ENCODE data around the gene GP5.

DNA sequence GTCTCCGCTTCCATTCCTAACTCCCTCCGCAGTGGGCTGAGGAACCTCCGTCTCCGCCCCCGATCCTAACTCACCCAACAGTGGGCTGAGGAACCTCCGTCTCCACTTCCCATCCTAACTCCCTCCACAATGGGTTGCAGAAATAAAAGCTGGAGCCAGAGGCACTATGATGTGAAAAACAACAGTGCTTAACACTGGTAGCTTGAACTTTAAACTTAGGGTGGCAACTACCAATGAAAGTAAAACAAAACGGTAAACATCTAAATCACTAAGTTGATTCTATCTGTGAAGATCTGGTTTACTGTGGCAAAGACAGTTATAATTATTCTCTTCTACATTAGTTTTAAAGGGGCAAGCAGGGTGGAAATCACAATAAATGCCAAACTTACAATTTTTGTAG, 25.9 kb upstream of the GP5 start:
- TF ChIP-seq POLR2AphosphoS5 (IDR thresholded peaks at IDR 0.05; ENCODE audit: low read depth, low read length) (no peak), TAF1 (IDR thresholded peaks at IDR 0.05; ENCODE audit: borderline replicate concordance, low read depth, low read length) (no peak), NFIC (IDR thresholded peaks at IDR 0.05; ENCODE audit: borderline replicate concordance) (no peak), NRF1 (IDR thresholded peaks at IDR 0.05; ENCODE audit: low read depth, low read length) (no peak), EZH2phosphoT487 (IDR thresholded peaks at IDR 0.05; ENCODE audit: borderline replicate concordance, low read depth) (no peak)
- TF ChIP-seq, protein P1, sequence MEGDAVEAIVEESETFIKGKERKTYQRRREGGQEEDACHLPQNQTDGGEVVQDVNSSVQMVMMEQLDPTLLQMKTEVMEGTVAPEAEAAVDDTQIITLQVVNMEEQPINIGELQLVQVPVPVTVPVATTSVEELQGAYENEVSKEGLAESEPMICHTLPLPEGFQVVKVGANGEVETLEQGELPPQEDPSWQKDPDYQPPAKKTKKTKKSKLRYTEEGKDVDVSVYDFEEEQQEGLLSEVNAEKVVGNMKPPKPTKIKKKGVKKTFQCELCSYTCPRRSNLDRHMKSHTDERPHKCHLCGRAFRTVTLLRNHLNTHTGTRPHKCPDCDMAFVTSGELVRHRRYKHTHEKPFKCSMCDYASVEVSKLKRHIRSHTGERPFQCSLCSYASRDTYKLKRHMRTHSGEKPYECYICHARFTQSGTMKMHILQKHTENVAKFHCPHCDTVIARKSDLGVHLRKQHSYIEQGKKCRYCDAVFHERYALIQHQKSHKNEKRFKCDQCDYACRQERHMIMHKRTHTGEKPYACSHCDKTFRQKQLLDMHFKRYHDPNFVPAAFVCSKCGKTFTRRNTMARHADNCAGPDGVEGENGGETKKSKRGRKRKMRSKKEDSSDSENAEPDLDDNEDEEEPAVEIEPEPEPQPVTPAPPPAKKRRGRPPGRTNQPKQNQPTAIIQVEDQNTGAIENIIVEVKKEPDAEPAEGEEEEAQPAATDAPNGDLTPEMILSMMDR (IDR thresholded peaks at IDR 0.05): no peak
- TF ChIP-seq, protein P2, sequence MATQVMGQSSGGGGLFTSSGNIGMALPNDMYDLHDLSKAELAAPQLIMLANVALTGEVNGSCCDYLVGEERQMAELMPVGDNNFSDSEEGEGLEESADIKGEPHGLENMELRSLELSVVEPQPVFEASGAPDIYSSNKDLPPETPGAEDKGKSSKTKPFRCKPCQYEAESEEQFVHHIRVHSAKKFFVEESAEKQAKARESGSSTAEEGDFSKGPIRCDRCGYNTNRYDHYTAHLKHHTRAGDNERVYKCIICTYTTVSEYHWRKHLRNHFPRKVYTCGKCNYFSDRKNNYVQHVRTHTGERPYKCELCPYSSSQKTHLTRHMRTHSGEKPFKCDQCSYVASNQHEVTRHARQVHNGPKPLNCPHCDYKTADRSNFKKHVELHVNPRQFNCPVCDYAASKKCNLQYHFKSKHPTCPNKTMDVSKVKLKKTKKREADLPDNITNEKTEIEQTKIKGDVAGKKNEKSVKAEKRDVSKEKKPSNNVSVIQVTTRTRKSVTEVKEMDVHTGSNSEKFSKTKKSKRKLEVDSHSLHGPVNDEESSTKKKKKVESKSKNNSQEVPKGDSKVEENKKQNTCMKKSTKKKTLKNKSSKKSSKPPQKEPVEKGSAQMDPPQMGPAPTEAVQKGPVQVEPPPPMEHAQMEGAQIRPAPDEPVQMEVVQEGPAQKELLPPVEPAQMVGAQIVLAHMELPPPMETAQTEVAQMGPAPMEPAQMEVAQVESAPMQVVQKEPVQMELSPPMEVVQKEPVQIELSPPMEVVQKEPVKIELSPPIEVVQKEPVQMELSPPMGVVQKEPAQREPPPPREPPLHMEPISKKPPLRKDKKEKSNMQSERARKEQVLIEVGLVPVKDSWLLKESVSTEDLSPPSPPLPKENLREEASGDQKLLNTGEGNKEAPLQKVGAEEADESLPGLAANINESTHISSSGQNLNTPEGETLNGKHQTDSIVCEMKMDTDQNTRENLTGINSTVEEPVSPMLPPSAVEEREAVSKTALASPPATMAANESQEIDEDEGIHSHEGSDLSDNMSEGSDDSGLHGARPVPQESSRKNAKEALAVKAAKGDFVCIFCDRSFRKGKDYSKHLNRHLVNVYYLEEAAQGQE (IDR thresholded peaks at IDR 0.05; ENCODE audit: low read depth, low read length): no peak
